Neural cell (in vitro differentiated cells): Measurements from ENCODE around the gene CAPNS1.

Source experiments
- EZH2 ChIP-seq: fragments of 200-600, 300-800 bp; shearing (Covaris generic), sonication (generic); IDR thresholded peaks from 2 replicates; pipeline ENCODE4 v1.6.1; 2014; ENCODE audit warnings: antibody characterized with exemption, low read length, borderline replicate concordance, mild to moderate bottlenecking; ENCODE audit not compliant: insufficient read depth, poor library complexity, severe bottlenecking
- MXI1 ChIP-seq: fragments of 450-650 bp; conservative IDR thresholded peaks from 2 replicates; pipeline ENCODE4 v1.6.1; 2014; ENCODE audit warnings: antibody characterized with exemption, mild to moderate bottlenecking; ENCODE audit not compliant: poor library complexity, severe bottlenecking
- SMC3 ChIP-seq: fragments of 450-650 bp; conservative IDR thresholded peaks from 2 replicates; pipeline ENCODE4 v1.6.1; 2014; ENCODE audit warnings: antibody characterized with exemption, mild to moderate bottlenecking, moderate library complexity; ENCODE audit not compliant: poor library complexity
- TAF1 ChIP-seq: IDR thresholded peaks from 2 replicates; pipeline ENCODE4 v1.6.1; 2012; ENCODE audit warnings: low read depth
- TF ChIP-seq, protein P1 (sequence below): fragments of 450-650 bp; IDR thresholded peaks from 2 replicates; pipeline ENCODE4 v1.5.1; 2014; ENCODE audit warnings: antibody characterized with exemption, mild to moderate bottlenecking, moderate library complexity; ENCODE audit not compliant: poor library complexity, severe bottlenecking

DNA sequence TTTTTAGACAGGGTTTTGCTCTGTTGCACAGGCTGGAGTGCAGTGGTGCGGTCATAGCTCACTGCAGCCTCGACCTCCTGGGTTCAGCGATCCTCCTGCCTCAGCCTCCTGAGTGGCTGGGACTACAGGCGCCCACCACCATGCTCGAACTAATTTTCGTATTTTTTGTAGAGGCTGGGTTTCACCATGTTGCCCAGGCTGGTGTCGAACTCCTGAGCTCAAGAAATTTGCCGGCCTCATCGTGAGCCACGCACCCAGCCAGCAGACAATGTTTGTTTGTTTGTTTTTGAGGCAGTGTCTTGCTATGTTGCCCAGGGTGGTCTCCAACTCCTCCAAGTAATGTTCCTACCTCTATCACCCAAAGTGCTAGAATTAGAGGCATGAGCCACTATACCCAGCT, 13.3 kb downstream of the CAPNS1 start:
- TF ChIP-seq MXI1: no peak
- no peak for TF ChIP-seq TAF1
- TF ChIP-seq, protein P1, sequence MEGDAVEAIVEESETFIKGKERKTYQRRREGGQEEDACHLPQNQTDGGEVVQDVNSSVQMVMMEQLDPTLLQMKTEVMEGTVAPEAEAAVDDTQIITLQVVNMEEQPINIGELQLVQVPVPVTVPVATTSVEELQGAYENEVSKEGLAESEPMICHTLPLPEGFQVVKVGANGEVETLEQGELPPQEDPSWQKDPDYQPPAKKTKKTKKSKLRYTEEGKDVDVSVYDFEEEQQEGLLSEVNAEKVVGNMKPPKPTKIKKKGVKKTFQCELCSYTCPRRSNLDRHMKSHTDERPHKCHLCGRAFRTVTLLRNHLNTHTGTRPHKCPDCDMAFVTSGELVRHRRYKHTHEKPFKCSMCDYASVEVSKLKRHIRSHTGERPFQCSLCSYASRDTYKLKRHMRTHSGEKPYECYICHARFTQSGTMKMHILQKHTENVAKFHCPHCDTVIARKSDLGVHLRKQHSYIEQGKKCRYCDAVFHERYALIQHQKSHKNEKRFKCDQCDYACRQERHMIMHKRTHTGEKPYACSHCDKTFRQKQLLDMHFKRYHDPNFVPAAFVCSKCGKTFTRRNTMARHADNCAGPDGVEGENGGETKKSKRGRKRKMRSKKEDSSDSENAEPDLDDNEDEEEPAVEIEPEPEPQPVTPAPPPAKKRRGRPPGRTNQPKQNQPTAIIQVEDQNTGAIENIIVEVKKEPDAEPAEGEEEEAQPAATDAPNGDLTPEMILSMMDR: no peak
- TF ChIP-seq EZH2: no peak
- TF ChIP-seq SMC3: no peak
